OCI-LY3 (cell line): ENCODE results near the gene ARX.

Source experiments
- H2AFZ ChIP-seq: fragments of 200-600, 300-600 bp; shearing (Covaris generic); 2 replicates; pipeline ENCODE4 v1.6.0; 2014; ENCODE audit warnings: antibody characterized with exemption, low read depth, low read length
- H3K27ac ChIP-seq: fragments of 200-600, 300-600 bp; sonication (generic); 2 replicates; pipeline ENCODE4 v1.5.1; 2014; ENCODE audit warnings: mild to moderate bottlenecking, low read length, moderate library complexity, mixed read lengths
- H3K27me3 ChIP-seq: fragments of 200-600, 300-600 bp; sonication (generic); 2 replicates; pipeline ENCODE4 v1.6.1; 2014; ENCODE audit warnings: low read depth, low read length, mixed read lengths
- H3K36me3 ChIP-seq: fragments of 200-600, 300-600 bp; sonication (generic); replicated peaks from 2 replicates; pipeline ENCODE3; 2014; ENCODE audit warnings: low read depth, low read length, mixed read lengths
- H3K4me1 ChIP-seq: fragments of 300-600, 200-600 bp; sonication (generic); 2 replicates; pipeline ENCODE4 v1.6.1; 2014; ENCODE audit warnings: low read length, mixed read lengths
- H3K4me2 ChIP-seq: fragments of 200-600, 300-600 bp; sonication (generic); 2 replicates; pipeline ENCODE4 v1.6.1; 2014; ENCODE audit warnings: low read length, mixed read lengths
- H3K4me3 ChIP-seq: fragments of 300-600, 200-600 bp; sonication (generic); 2 replicates; pipeline ENCODE4 v1.5.1; 2014; ENCODE audit warnings: antibody characterized with exemption, mild to moderate bottlenecking, low read length, moderate library complexity
- H3K79me2 ChIP-seq: fragments of 300-600, 200-600 bp; shearing (Covaris generic); 2 replicates; pipeline ENCODE4 v1.6.1; 2014; ENCODE audit warnings: mild to moderate bottlenecking, low read length, mixed read lengths
- H3K9ac ChIP-seq: fragments of 300-600, 200-600 bp; shearing (Covaris generic); 2 replicates; pipeline ENCODE4 v1.6.0; 2014; ENCODE audit warnings: mild to moderate bottlenecking, low read length, moderate library complexity
- H3K9me3 ChIP-seq: fragments of 200-600, 300-600 bp; shearing (Covaris generic); 2 replicates; pipeline ENCODE4 v1.6.1; 2014; ENCODE audit warnings: low read length, mixed read lengths; ENCODE audit not compliant: insufficient read depth
- H4K20me1 ChIP-seq: fragments of 200-600, 300-600 bp; sonication (generic); 2 replicates; pipeline ENCODE4 v1.6.1; 2016; ENCODE audit warnings: low read length, mixed read lengths; ENCODE audit not compliant: insufficient read depth
- CTCF ChIP-seq: fragments of 200-600, 300-600 bp; sonication (generic); IDR thresholded peaks from 2 replicates; pipeline ENCODE4 v1.5.1; 2014; ENCODE audit warnings: antibody characterized with exemption, low read length, low read depth
- EZH2phosphoT487 ChIP-seq: fragments of 200-600 bp; shearing (Covaris generic); IDR thresholded peaks from 2 replicates; pipeline ENCODE4 v1.6.1; 2018; ENCODE audit warnings: antibody characterized with exemption, mixed run types, low read depth

ARX gene

GRCh38 chrX:24961809-24962208 is 54.0 kb downstream of the ARX start:
- H2AFZ ChIP-seq: no peak overlapping the region

GRCh38 chrX:24956828-24957227 is 58.9 kb downstream of the ARX start:
- no peaks in the 10 kb centered on the region for H3K79me2 ChIP-seq
- no peak overlapping the region for H3K9ac ChIP-seq
- no peak overlapping the region for H3K4me3 ChIP-seq
- 0 out of 2 replicates have a peak, but pooled peaks cover 8% of the 10 kb centered on the region for H3K4me1 ChIP-seq
- no peaks in the 10 kb centered on the region for H3K36me3 ChIP-seq
- no peaks in the 10 kb centered on the region for H4K20me1 ChIP-seq
- H3K9me3 ChIP-seq: no peaks in the 10 kb centered on the region
- H3K4me2 ChIP-seq: no peak overlapping the region
- H3K27ac ChIP-seq: no peak overlapping the region
- TF ChIP-seq EZH2phosphoT487: no peak
- no peak for TF ChIP-seq CTCF
- H3K27me3 ChIP-seq: no peaks in the 10 kb centered on the region
- no peak overlapping the region for H2AFZ ChIP-seq

More at GRCh38 chrX:24961809-24962208, 54.0 kb downstream of the ARX start:
- H3K27ac ChIP-seq: no peak overlapping the region
- no peak overlapping the region for H3K4me3 ChIP-seq
- H3K79me2 ChIP-seq: no peaks in the 10 kb centered on the region
- no peaks in the 10 kb centered on the region for H3K9me3 ChIP-seq
- no peak overlapping the region for H3K9ac ChIP-seq
- H3K4me2 ChIP-seq: no peak overlapping the region
- no peaks in the 10 kb centered on the region for H4K20me1 ChIP-seq
- H3K4me1 ChIP-seq: 0 out of 2 replicates have a peak, but pooled peaks cover 8% of the 10 kb centered on the region
- H3K36me3 ChIP-seq: no peaks in the 10 kb centered on the region
- H3K27me3 ChIP-seq: no peaks in the 10 kb centered on the region
- TF ChIP-seq CTCF (no peak), EZH2phosphoT487 (no peak)

DNA sequence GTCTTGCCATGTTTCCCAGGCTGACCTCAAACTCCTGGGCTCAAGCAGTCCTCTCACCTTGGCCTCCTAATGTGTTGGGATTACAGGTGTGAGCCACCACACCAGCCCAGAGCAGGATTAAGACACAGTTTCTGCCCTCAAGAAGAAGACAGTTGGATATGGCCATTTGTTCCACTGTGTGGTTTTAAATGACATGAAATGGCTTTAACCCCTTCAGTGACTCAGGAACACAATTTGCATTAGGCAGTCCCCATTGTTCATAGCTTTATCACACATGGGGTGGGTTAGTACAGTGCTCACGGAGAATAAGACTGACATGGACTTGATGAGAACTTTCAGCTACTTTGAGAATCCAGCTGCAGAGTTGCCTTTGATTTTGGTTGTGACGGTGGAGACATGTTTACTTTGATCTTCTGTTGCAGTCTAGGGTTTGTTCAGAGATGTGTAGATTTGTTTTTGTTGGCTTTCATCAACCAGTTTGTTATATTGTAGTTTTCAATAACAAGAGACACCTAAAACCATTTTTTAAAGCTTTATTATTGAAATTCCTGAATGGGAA is 60.3 kb downstream of the ARX start:
- Histone ChIP-seq H3K4me2 (no peak overlapping the region), H3K36me3 (no peaks in the 10 kb centered on the region), H3K27ac (no peak overlapping the region), H4K20me1 (no peaks in the 10 kb centered on the region), H2AFZ (no peak overlapping the region), H3K9me3 (no peaks in the 10 kb centered on the region), H3K9ac (no peak overlapping the region), H3K79me2 (no peaks in the 10 kb centered on the region), H3K4me1 (no peaks in the 10 kb centered on the region), H3K27me3 (no peaks in the 10 kb centered on the region), H3K4me3 (no peak overlapping the region)
- TF ChIP-seq EZH2phosphoT487: no peak
- TF ChIP-seq CTCF: no peak

DNA sequence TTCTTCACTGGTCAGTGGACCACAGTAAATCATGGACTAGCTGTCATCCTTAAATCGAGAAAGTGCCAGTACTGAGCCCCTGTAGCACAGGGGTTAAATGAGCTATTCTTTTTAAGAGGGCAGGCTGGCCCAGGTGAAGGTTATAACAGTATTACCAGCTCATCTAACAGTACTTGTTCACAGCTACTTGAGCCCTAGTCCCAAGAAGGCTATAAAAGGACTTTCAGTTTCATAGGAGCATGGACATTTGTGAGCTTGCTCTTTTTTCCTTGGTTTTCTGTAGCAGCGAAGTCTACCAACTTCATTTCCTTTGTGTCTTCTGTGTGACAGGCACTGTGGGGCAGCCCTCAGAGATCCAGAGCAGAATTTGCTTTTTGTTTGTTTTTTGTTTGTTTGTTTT is 61.0 kb downstream of the ARX start:
- Histone ChIP-seq H2AFZ (no peak overlapping the region), H3K27ac (no peak overlapping the region), H3K4me2 (no peak overlapping the region), H3K27me3 (no peaks in the 10 kb centered on the region), H3K9me3 (no peaks in the 10 kb centered on the region), H3K79me2 (no peaks in the 10 kb centered on the region), H3K4me1 (no peaks in the 10 kb centered on the region), H3K9ac (no peak overlapping the region), H3K36me3 (no peaks in the 10 kb centered on the region), H4K20me1 (no peaks in the 10 kb centered on the region), H3K4me3 (no peak overlapping the region)
- TF ChIP-seq EZH2phosphoT487: no peak
